Measurements from ENCODE around the gene COL4A4. TPM values are rescaled to one million over a fixed set of nuclear protein-coding genes. Genes with fewer than 3 reads are reported as not detected.
A peak's percentile ranks its signal among the peaks of the same experiment; 100 is the strongest.

Gene COL4A4
- total RNA-seq, 4 donors from 2014 or later = 5.0 to 5.5 (median 5.2) TPM

DNA sequence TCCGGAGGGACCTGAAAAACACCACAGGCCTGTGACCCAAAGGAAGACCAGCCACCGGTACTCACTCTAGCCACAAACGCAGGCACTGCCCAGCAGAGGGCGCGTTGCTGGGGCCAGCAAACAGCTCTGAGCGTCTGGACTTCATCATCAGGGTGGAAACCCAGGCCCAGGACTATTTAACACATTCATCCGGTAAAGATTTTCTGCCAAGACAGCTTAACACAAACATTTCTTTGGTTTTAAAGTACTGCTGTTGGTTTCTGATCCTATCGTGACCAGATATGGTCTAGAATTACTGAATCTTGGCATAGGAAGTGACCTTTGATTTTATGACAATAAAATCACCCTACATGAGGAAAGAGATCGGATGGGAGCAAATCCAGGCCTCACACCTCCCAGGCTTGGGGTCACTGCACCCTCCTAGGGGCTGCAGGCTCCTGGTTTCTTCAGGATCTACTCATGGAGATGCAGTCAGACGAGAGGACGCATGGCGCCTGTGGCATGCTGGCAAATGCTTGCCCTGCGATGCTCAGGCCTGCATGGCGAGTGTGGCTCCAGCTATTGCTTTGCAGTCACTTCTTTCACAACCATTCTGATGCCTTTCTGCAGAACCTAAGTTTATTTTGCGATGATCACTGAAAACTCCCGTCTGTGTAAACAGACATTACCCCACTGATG lies 130.4 kb downstream of the COL4A4 start:
- no peak for ATAC-seq
- no peak overlapping the region for H3K4me3 ChIP-seq
- TF ChIP-seq EP300 (IDR thresholded peaks at IDR 0.05) = no peak
- no peak for TF ChIP-seq POLR2A (IDR thresholded peaks at IDR 0.05)
- no peak for TF ChIP-seq POLR2AphosphoS5 (IDR thresholded peaks at IDR 0.05)
- peak in 1 of 4 experiments; percentile 38 for TF ChIP-seq CTCF (IDR thresholded peaks at IDR 0.05)
- H3K9me3 ChIP-seq = no peaks in the 10 kb centered on the region
- H3K27ac ChIP-seq = no peak overlapping the region
- H3K36me3 ChIP-seq = no peaks in the 10 kb centered on the region
- WGBS, 2 donors (ENCODE audit: low coverage in 1 of 2) = 37 to 66% methylated on average over 7 to 16 of the region's 16 CpGs
- H3K4me1 ChIP-seq = no peaks in the 10 kb centered on the region
- no peaks in the 10 kb centered on the region for H3K27me3 ChIP-seq

DNA sequence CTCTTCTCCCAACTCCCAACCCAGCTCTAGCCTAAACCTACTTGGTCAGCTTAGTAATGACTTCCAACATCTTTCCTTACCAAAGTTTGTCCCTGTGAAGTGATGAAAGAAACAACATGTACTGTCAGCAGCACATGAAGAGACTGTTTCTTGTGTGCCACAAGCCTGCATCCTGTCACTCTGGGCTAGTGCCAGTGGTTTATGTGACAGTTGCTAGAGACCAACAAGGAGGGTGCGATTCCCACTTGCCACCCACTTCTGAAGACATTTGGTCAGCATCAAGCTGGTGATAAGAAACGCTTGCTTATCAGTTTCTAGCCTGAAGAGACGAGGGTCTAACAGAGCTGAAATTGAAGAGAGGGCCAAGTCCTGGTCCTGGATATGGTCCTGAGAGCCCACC lies 132.6 kb downstream of the COL4A4 start:
- H3K27me3 ChIP-seq = no peaks in the 10 kb centered on the region
- WGBS, 2 donors (ENCODE audit: low coverage in 1 of 2) = no CpG with 5 or more reads among the region's 3 CpGs
- H3K9me3 ChIP-seq = no peaks in the 10 kb centered on the region
- no peaks in the 10 kb centered on the region for H3K36me3 ChIP-seq
- no peak for ATAC-seq
- no peaks in the 10 kb centered on the region for H3K4me1 ChIP-seq
- no peak overlapping the region for H3K4me3 ChIP-seq
- no peak for TF ChIP-seq EP300 (IDR thresholded peaks at IDR 0.05)
- TF ChIP-seq POLR2A (IDR thresholded peaks at IDR 0.05) = no peak
- TF ChIP-seq POLR2AphosphoS5 (IDR thresholded peaks at IDR 0.05) = no peak
- no peak for TF ChIP-seq CTCF (IDR thresholded peaks at IDR 0.05)
- H3K27ac ChIP-seq = no peak overlapping the region

GRCh38 chr2:227030789-227031188 lies 133.2 kb downstream of the COL4A4 start:
- H3K36me3 ChIP-seq = no peaks in the 10 kb centered on the region
- 80 to 93% methylated on average over 1 to 2 of the region's 2 CpGs for WGBS, 2 donors (ENCODE audit: low coverage in 1 of 2)
- H3K27me3 ChIP-seq = no peaks in the 10 kb centered on the region
- H3K9me3 ChIP-seq = no peaks in the 10 kb centered on the region
- ATAC-seq = no peak
- no peak overlapping the region for H3K4me3 ChIP-seq
- TF ChIP-seq CTCF (IDR thresholded peaks at IDR 0.05) (no peak), EP300 (IDR thresholded peaks at IDR 0.05) (no peak), POLR2A (IDR thresholded peaks at IDR 0.05) (no peak), POLR2AphosphoS5 (IDR thresholded peaks at IDR 0.05) (no peak)
- H3K27ac ChIP-seq = no peak overlapping the region
- no peaks in the 10 kb centered on the region for H3K4me1 ChIP-seq

DNA sequence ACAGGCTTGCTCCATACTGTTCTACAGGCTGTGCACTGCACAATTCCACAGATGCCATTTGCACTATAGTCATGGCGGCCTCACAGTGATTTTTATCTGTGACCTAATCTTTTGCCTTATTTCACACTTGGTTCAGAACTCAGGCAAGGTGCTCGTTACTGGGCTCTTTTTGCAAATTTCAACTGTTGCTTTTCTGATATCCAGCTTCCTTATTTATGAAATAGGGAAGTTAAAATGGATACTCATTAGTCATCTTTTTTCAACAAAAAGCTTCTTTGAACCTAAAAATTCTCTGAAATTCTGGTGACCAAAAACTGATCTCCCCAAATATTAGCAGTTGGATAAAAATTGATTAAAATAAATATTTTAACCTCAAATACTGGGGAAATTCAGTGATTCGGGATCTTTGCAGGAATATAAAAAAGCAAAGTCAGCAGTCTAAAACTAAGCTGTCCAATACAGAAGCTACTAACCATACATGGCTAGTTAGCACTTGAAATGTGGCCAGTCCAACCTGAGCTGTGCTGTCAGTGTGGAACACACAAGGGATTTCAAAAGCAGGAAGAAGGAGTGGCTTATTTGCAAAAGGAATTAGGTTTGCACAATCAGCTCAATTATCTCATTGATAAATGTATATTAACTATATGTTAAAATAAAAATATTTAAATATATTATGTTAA lies 134.4 kb downstream of the COL4A4 start:
- ATAC-seq = no peak
- WGBS, 2 donors (ENCODE audit: low coverage in 1 of 2) = 67 to 82% methylated on average over 3 of the region's 3 CpGs

More for the DNA sequence above, 134.4 kb downstream of the COL4A4 start:
- TF ChIP-seq POLR2A (IDR thresholded peaks at IDR 0.05) (no peak), EP300 (IDR thresholded peaks at IDR 0.05) (no peak), POLR2AphosphoS5 (IDR thresholded peaks at IDR 0.05) (no peak), CTCF (IDR thresholded peaks at IDR 0.05) (no peak)
- Histone ChIP-seq H3K9me3 (no peaks in the 10 kb centered on the region), H3K27ac (no peak overlapping the region), H3K4me3 (no peak overlapping the region), H3K27me3 (no peaks in the 10 kb centered on the region), H3K4me1 (no peaks in the 10 kb centered on the region), H3K36me3 (no peaks in the 10 kb centered on the region)
